HL-60 (cell line): Measurements from ENCODE around the gene TOGARAM1.

Source experiments
- DNase-seq, 2 experiments: peaks; one replicate each; pipeline ENCODE4 v3.0.0-alpha.2; 2010 to 2020; ENCODE audit warnings: low read depth in 1 of 2, low spot score in 1 of 2
- H3K27ac ChIP-seq: fragments of 250-450 bp; sonication (Bioruptor Pico); replicated peaks from 2 replicates; pipeline ENCODE4 v1.5.1; 2020; ENCODE audit warnings: mild to moderate bottlenecking, moderate library complexity
- H3K27me3 ChIP-seq: fragments of 250-450 bp; sonication (Bioruptor Pico); 2 replicates; pipeline ENCODE4 v1.5.1; 2021; ENCODE audit warnings: mild to moderate bottlenecking, moderate library complexity; ENCODE audit not compliant: insufficient read depth, poor library complexity, severe bottlenecking
- H3K4me3 ChIP-seq: replicated peaks from 2 replicates; pipeline ENCODE4 v1.5.1; 2011; ENCODE audit warnings: mild to moderate bottlenecking, control low read depth, low read length; ENCODE audit not compliant: insufficient read depth
- GABPA ChIP-seq: IDR thresholded peaks from 2 replicates; pipeline ENCODE4 v1.6.1; 2012; ENCODE audit warnings: low read depth
- POLR2AphosphoS5 ChIP-seq: IDR thresholded peaks from 2 replicates; pipeline ENCODE4 v1.6.1; 2012; ENCODE audit warnings: low read depth
- SPI1 ChIP-seq: IDR thresholded peaks from 2 replicates; pipeline ENCODE4 v1.6.1; 2012; ENCODE audit warnings: low read depth, mild to moderate bottlenecking, borderline replicate concordance
- TF ChIP-seq, protein P1 (sequence below): IDR thresholded peaks from 2 replicates; pipeline ENCODE4 v1.6.1; 2012; ENCODE audit warnings: low read depth; ENCODE audit not compliant: insufficient replicate concordance
- TF ChIP-seq, protein P2 (sequence below): IDR thresholded peaks from one replicate; pipeline ENCODE4 v1.5.1; 2011; ENCODE audit warnings: low read length, control low read depth, inconsistent platforms; ENCODE audit not compliant: insufficient read depth

TOGARAM1 gene

DNA sequence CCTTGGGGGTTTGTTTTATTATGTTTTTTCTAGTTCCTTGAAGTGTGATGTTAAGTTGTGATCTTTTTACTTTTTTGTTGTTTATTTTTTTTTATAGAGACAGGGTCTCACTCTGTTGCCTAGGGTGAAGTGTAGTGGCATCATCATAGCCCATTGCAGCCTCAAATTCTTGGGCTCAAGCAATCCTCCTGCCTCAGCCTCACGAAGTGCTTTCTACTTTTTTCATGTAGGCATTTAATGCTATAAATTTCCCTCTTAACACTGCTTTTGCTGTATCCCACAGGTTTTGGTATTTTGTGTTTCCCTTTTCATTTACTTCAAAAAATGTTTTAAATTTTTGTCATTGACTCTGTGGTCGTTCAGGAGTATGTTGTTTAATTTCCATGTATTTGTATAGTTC lies 95.4 kb downstream of the TOGARAM1 start:
- no peaks in the 10 kb centered on the region for H3K27me3 ChIP-seq
- H3K4me3 ChIP-seq = no peak overlapping the region
- no peak for TF ChIP-seq POLR2AphosphoS5
- no peak for DNase-seq
- H3K27ac ChIP-seq = no peak overlapping the region

DNA sequence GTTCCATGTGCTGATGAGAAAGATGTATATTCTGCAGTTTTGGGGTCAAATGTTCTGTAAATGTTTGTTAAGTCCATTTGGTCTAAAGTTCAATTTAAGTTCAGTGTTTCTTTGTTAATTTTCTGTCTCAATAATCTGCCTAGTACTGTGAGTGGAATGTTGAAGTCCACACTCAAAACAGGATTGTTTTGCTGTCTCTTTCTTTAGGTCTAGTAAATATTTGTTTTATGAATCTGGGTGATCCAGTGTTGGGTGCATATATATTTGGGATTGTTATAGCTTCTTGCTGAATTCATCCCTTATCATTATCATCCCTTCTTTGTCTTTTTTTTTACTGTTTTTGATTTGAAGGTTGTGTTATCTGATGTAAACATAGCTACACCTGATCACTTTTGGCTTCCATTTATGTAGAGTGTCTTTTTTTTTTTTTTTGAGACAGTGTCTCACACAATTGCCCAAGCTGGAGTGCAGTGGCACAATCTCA lies 95.9 kb downstream of the TOGARAM1 start:
- no peak for DNase-seq
- Histone ChIP-seq H3K27me3 (no peaks in the 10 kb centered on the region), H3K4me3 (no peak overlapping the region), H3K27ac (no peak overlapping the region)
- TF ChIP-seq GABPA = no peak
- TF ChIP-seq POLR2AphosphoS5 = no peak

DNA sequence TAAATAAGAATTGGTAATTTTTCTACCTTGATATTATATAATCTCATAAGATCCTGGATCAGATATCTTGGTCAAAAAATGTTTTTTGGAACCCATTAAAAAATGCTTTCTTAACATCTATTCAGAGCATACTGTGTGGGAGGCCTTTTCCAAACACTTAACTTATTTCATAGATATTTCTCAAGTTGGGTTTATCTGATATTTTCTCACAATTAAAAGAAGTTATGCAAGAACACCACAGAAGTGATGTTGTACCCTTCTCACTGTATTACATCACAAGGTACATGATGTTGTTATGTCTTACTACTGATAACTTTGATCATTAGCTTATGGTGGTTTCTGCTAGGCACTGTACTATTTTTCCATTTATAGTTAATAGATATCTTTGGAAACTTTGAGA lies 98.6 kb downstream of the TOGARAM1 start:
- TF ChIP-seq, protein P1, sequence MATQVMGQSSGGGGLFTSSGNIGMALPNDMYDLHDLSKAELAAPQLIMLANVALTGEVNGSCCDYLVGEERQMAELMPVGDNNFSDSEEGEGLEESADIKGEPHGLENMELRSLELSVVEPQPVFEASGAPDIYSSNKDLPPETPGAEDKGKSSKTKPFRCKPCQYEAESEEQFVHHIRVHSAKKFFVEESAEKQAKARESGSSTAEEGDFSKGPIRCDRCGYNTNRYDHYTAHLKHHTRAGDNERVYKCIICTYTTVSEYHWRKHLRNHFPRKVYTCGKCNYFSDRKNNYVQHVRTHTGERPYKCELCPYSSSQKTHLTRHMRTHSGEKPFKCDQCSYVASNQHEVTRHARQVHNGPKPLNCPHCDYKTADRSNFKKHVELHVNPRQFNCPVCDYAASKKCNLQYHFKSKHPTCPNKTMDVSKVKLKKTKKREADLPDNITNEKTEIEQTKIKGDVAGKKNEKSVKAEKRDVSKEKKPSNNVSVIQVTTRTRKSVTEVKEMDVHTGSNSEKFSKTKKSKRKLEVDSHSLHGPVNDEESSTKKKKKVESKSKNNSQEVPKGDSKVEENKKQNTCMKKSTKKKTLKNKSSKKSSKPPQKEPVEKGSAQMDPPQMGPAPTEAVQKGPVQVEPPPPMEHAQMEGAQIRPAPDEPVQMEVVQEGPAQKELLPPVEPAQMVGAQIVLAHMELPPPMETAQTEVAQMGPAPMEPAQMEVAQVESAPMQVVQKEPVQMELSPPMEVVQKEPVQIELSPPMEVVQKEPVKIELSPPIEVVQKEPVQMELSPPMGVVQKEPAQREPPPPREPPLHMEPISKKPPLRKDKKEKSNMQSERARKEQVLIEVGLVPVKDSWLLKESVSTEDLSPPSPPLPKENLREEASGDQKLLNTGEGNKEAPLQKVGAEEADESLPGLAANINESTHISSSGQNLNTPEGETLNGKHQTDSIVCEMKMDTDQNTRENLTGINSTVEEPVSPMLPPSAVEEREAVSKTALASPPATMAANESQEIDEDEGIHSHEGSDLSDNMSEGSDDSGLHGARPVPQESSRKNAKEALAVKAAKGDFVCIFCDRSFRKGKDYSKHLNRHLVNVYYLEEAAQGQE = no peak
- TF ChIP-seq, protein P2, sequence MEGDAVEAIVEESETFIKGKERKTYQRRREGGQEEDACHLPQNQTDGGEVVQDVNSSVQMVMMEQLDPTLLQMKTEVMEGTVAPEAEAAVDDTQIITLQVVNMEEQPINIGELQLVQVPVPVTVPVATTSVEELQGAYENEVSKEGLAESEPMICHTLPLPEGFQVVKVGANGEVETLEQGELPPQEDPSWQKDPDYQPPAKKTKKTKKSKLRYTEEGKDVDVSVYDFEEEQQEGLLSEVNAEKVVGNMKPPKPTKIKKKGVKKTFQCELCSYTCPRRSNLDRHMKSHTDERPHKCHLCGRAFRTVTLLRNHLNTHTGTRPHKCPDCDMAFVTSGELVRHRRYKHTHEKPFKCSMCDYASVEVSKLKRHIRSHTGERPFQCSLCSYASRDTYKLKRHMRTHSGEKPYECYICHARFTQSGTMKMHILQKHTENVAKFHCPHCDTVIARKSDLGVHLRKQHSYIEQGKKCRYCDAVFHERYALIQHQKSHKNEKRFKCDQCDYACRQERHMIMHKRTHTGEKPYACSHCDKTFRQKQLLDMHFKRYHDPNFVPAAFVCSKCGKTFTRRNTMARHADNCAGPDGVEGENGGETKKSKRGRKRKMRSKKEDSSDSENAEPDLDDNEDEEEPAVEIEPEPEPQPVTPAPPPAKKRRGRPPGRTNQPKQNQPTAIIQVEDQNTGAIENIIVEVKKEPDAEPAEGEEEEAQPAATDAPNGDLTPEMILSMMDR = no peak
- no peak for TF ChIP-seq SPI1
- TF ChIP-seq GABPA = no peak
- no peak for TF ChIP-seq POLR2AphosphoS5
- DNase-seq = no peak

DNA sequence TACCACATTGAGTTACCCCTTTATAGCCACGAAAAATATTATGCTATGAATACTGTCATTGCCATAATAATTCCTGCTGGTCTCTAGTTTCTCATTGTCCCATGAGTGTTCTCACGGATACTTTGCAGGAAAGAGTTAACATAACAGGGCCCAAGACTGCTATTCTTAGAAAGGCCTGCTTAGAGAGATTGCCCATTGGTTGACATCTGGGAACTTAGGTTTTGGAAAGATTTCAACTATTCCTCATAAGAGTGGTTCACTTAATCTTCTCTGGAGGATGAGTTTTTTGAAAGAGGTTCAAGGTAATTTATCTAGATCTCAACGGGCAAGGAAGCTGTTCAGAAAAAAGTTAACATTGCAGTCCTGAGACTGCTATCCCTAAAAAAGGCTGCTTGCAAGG lies 103.5 kb downstream of the TOGARAM1 start:
- no peak for DNase-seq
- Histone ChIP-seq H3K27me3 (no peaks in the 10 kb centered on the region), H3K27ac (no peak overlapping the region), H3K4me3 (no peak overlapping the region)
- no peak for TF ChIP-seq POLR2AphosphoS5
- TF ChIP-seq GABPA = no peak
- TF ChIP-seq, protein P1 = no peak
- TF ChIP-seq, protein P2 = no peak
- no peak for TF ChIP-seq SPI1

More for the DNA sequence above, 98.6 kb downstream of the TOGARAM1 start:
- Histone ChIP-seq H3K4me3 (no peak overlapping the region), H3K27ac (no peak overlapping the region), H3K27me3 (no peaks in the 10 kb centered on the region)

DNA sequence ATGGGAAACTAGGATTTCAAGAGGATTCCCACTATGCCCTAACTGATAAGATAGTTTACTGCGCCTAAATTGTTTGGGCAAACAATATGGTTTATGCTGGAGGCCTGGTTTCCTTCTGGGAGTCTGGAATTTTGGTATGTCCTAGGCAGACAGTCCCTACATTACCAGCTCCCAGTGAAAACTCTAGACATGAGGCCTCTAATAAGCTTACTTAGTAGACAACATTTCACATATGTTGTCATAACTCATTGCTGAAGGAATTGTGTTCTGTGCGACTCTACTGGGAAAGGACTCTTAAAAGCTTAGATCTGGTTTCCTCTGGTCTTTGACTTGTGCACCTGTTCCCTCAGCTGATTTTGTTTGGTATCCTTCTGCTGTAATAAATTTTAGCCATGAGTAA lies 104.0 kb downstream of the TOGARAM1 start:
- TF ChIP-seq POLR2AphosphoS5 (no peak), GABPA (no peak), SPI1 (no peak)
- TF ChIP-seq, protein P1 = no peak
- TF ChIP-seq, protein P2 = no peak
- Histone ChIP-seq H3K4me3 (no peak overlapping the region), H3K27me3 (no peaks in the 10 kb centered on the region), H3K27ac (no peak overlapping the region)
- DNase-seq = no peak
